Panc1 (cell line): ENCODE data around the gene SYCP2.

Experiments used
- CTCF ChIP-seq: fragments of 450-650 bp; IDR thresholded peaks from 2 replicates; pipeline ENCODE4 v1.5.1; 2017; ENCODE audit warnings: mild to moderate bottlenecking
- POLR2AphosphoS5 ChIP-seq: IDR thresholded peaks from 2 replicates; pipeline ENCODE4 v1.6.1; 2012; ENCODE audit warnings: mild to moderate bottlenecking, low read depth, low read length, moderate library complexity
- REST ChIP-seq, 2 experiments: IDR thresholded peaks; 2 replicates each; pipeline ENCODE4 v1.6.1; 2011 to 2012; ENCODE audit warnings: low read depth in 2 of 2, control low read depth in 1 of 2, low read length in 1 of 2, mild to moderate bottlenecking in 1 of 2, moderate library complexity in 1 of 2; ENCODE audit not compliant: insufficient read depth in 1 of 2
- SIN3A ChIP-seq: IDR thresholded peaks from 2 replicates; pipeline ENCODE4 v1.6.1; 2012; ENCODE audit warnings: low read depth, mild to moderate bottlenecking, low read length, moderate library complexity, borderline replicate concordance; ENCODE audit not compliant: insufficient read depth
- TCF7L2 ChIP-seq: IDR thresholded peaks from 2 replicates; pipeline ENCODE4 v1.6.1; 2011; ENCODE audit warnings: mild to moderate bottlenecking, low read depth, low read length, inconsistent platforms

DNA sequence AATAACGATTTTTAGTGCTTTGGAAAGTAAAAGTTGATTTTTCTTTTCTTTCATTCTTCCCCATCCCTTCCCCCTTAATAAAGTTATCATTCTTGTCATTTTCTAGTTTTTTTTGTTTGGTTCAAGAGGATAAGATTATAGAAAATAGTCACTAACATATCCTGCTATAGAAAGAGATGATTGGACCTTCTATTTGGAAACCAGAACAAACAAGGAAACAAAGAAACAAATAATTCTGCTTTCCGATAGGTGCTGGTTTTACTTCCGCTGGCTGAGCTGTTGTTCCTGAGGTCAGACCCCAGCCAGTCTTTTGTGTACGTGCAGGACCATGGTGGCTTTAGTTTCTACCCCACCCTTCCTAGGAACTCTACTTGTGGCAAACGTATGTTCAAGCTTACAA is 24.7 kb upstream of the SYCP2 start, which contains the start of gene CDH26:
- TF ChIP-seq POLR2AphosphoS5 (no peak), CTCF (no peak), TCF7L2 (no peak), REST (IDR thresholded peaks at IDR 0.05; ENCODE audit: insufficient read depth in 1 of 2, low read depth in 2 of 2, low read length in 1 of 2) (no peak), SIN3A (no peak)
